ENCODE data around the gene ASH1L.
"Not testable (repeated sequence)": the region's sequence is repeated elsewhere in the genome, so short reads cannot be mapped to it uniquely, and the experiment has no call there.

ASH1L gene

DNA sequence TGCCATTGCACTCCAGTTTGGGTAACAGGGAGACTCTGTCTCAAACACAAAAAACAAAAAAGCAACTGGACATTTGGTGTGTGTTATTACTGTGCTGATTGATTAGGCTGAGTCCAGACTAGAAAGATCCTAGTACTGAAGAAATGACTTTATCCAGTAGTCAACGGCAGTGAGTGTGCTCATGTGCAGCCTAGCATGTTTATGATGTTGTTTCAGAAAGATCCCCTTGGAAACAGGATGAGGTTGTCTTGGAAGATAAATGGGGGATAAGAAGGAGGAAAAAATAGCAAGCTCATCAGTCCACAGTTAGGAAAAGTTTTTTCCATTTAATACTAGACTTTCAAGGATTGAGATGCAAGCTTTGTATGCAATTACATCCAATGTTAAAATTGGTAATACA is 227.6 kb downstream of the ASH1L start:
- no peak for DNase-seq (ENCODE audit: extremely low read depth in 1 of 2, low read depth in 1 of 2)

DNA sequence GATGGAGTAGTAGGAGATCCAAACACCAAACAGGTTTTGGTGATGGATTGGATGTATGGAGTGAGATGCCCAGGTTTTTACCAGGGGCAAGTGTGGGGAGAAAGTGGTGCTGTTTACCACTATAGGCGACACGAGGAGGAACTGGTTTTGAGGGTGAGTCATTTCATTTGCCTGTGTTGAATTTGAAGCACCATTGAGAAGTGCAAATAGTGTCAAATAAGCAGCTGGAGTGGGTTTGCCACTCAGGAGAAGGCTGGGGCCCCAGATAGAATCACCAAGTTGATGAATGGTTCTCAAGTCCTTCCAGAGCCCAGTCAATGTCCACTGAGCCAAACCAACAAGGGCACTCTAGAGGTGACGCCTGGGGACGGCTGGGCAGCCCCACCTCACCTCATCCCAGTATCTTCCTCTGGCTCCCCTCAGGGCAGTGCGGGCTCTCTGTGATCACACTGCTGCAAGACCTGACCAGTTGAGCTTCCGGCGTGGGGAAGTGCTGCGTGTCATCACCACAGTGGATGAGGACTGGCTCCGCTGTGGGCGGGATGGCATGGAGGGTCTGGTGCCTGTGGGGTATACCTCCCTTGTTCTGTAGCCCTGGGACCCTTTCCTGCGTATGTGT is 232.5 kb downstream of the ASH1L start:
- no peak for DNase-seq (ENCODE audit: extremely low read depth in 1 of 2, low read depth in 1 of 2)

DNA sequence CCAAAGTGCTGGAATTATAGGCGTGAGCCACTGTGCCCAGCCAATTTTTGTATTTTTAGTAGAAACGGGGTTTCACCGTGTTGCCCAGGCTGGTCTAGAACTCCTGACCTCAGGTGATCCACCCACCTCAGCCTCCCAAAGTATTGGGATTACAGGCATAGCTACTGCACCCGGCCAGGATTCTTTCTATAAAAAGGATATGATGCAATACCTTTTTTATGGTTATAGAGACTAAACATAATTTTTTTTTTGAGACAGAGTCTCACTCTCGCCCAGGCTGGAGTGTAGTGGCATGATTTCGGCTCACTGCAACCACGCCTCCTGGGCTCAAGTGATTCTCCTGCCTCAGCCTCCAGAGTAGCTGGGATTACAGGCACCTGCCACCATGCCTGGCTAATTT is 233.7 kb downstream of the ASH1L start:
- DNase-seq (ENCODE audit: extremely low read depth in 1 of 2, low read depth in 1 of 2), result not testable (repeated sequence)

DNA sequence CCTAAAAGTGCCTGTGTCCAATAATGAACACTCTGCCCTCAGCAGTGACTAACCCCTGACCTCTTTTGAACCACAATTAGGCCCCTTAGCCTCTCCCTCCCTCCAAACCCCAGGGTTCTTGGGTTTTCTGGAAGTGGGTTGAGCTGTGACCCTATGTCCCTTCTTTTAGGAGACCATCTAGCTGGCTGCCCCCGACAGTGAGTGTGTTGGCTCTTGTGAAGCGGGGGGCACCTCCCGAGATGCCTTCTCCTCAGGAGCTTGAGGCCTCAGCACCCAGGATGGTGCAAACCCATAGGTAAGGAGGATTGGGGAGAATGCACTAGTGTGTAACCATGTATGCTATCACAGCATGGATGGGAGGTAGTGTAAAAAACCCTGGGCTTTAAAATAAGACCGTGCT is 234.6 kb downstream of the ASH1L start:
- no peak for DNase-seq (ENCODE audit: extremely low read depth in 1 of 2, low read depth in 1 of 2)

DNA sequence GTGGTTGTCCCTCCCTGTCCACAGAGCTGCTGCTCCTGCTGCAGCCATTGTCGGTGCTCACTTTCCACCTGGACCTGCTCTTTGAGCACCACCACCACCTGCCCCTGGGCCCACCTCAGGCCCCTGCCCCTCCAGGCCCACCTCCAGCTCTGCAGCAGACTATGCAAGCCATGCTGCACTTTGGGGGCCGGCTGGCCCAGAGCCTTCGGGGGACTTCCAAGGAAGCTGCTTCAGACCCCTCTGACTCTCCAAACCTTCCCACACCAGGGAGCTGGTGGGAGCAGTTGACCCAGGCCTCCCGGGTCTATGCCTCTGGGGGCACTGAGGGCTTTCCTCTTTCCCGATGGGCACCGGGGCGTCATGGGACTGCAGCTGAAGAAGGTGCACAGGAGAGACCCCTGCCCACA is 236.0 kb downstream of the ASH1L start:
- no peak for DNase-seq (ENCODE audit: extremely low read depth in 1 of 2, low read depth in 1 of 2)

DNA sequence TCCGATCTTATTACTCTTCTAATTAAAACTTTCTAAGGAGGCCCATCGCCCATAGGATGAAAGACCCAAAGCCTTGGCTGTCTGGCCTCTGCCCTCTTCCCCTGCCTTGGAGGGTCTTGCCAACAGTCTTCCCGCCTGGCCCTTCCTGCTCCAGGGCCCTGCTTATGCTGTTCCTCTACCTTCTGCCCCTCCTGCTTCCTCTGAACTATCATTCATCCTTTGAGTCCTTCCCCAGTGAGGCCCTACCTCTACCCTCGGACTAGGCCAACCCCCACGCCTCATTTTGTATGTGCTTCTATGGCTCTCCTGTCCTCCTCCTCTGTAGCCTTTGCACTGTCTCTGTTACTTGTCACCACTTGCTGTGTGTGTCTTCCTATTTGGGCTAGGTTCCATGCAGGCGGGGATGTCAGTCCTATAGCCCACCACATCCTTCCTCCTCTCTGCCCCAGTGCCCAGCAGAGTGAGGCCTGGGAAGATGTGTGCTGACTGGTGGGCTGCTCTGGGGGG is 236.5 kb downstream of the ASH1L start:
- no peak for DNase-seq (ENCODE audit: extremely low read depth in 1 of 2, low read depth in 1 of 2)

DNA sequence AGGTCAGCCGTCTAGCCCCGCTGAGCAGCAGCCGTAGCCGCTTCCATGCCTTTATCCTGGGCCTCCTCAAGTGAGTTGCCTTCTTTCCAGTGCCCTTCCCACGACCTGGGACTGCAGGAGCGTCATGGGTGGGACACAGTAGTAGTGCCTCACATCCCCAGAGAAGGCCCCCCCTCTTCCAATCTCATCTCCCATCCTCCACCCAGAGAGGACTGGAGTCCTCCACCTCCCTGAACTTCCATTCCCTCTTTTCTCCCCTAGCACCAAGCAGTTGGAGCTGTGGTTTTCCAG is 237.1 kb downstream of the ASH1L start:
- no peak for DNase-seq (ENCODE audit: extremely low read depth in 1 of 2, low read depth in 1 of 2)

DNA sequence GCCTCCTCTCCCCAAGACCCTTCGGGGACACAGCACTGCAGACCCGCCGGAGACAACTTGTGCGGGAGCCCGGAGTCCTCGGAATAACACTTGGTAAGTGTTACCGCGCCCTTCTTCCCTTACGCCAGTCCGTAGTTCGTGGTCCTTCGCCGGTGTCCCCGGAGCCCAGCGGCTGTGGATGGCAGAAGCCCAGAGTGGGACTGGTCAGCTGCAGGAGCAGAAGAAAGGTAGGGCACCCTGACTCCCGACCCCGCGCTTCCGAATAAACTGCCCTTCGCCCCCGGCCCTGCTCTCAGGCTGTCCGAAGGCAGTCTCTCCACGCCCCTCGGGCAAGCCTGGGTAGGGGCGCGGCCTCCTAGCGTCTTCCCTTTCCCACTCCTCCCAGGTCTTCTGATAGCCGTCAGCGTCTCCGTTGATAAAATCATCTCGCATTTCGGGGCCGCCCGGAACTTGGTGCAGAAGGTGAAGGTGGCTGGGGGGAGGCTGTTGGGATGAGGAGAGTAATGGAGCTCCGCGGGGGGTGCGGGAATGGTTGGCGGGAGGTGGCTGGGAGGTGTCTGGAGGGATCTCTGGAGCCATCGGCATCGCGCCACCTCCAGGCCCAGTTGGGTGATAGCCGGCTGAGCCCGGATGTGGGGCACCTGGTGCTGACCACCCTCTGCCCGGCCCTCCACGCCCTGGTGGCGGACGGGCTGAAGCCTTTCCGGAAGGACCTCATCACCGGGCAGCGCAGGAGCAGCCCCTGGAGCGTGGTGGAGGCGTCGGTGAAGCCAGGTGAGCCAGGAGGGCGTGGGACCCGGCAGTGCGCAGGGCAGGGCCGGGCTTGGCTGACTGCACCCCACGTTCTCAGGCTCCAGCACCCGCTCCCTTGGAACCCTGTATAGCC is 237.6 kb downstream of the ASH1L start:
- DNase-seq (ENCODE audit: extremely low read depth in 1 of 2, low read depth in 1 of 2), result no peak

DNA sequence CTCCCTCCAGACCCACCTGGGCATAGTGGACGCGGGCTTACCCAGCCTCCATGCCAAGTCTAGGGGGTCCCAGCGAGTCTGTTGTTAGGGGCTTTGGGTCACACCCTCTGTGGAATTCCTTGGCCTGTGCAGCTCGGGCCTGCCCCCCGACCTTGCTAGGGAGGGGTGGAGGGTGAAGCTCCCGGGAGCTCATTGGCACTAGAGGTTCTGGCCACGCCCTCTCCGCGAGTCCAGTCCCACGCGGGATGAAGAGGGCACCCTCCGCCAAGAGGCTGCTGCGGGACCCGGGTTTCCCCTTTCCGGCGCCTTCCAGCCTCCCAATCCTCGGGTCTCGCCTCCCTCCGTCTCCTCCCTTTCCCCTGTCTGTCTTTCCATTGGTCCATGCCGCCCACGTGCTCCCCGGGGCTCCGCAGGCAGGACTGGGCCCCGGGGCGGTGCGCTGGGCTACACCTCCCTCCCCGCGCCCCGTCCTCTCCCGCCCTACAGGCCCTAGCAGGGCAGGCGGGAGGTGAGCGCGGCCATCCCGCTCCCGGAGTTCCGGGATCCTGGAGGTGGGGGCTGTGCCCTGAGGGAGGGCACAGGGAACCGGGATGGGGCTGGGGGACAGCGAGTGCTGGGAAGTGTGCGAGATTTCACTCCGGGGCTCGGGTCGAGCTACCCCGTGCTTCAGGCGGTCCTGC is 238.4 kb downstream of the ASH1L start:
- DNase-seq (ENCODE audit: extremely low read depth in 1 of 2, low read depth in 1 of 2), result peak; percentile 81 to 92

DNA sequence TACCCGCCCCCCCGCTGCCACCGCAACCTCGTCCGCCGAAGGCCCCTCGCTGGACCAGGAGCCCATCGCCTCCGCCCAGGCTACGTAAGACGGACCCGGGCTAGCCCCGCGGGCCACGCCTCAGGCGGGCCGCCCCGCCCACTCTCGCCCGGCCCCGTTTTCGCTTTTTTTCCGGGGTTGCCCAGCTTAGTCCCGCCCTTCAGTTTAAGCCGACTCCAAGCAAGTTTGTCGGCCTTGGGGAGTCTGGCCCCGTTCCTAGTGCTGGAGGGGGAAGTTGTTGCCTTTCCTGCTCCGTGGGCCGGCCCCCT is 238.9 kb downstream of the ASH1L start:
- peak; percentile 67 to 73 for DNase-seq (ENCODE audit: extremely low read depth in 1 of 2, low read depth in 1 of 2)

DNA sequence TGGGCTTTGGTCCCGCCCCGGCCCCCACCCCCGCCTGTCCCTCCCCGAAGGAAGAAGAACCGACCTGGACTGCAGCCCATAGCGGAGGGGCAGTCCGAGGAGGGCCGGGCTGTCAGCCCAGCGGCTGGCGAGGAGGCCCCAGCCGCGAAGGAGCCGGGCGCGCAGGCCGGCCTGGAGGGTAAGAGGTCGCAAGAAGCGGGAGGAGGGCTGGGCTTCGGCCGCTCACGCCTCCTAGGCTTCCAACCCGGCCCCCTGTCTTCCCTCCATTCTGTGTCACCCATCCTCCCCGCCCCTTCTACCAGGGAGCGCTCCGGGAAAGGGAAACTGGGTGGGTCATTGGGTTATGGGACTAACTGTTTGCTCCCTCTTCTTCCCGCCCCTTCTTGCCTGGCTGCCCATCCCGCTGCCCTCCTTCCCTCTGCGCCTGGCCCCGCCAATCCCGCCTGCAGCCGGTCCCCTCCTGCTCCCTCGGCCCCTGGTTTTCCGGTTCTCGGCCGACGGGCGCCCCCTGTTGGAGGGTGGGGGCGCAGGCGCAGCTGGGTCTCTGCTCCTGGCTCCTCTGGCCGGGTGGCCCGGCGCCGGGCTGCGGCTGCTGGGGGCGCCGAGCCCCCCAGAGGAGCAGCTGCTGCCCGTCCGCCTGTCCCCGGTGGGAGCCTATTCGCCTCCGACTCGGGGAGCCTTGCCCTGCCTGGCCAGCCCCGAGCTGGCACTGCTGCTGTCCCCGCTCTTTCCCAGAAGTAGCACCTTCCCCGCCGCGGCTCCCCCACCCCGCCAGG is 239.5 kb downstream of the ASH1L start:
- DNase-seq (ENCODE audit: extremely low read depth in 1 of 2, low read depth in 1 of 2), result peak; percentile 70 to 74

DNA sequence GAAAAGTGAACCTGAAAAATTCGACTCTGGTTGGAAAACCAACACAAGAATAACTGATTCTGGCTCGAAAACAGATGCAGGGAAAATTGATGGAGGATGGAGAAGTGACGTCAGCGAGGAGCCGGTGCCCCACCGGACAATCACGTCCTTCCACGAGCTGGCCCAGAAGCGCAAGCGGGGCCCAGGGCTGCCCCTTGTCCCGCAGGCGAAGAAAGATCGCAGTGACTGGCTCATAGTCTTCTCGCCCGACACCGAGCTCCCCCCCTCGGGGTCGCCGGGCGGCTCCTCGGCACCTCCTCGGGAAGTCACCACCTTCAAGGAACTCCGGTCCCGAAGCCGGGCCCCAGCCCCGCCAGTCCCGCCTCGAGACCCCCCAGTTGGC is 240.0 kb downstream of the ASH1L start:
- DNase-seq (ENCODE audit: extremely low read depth in 1 of 2, low read depth in 1 of 2), result no peak

DNA sequence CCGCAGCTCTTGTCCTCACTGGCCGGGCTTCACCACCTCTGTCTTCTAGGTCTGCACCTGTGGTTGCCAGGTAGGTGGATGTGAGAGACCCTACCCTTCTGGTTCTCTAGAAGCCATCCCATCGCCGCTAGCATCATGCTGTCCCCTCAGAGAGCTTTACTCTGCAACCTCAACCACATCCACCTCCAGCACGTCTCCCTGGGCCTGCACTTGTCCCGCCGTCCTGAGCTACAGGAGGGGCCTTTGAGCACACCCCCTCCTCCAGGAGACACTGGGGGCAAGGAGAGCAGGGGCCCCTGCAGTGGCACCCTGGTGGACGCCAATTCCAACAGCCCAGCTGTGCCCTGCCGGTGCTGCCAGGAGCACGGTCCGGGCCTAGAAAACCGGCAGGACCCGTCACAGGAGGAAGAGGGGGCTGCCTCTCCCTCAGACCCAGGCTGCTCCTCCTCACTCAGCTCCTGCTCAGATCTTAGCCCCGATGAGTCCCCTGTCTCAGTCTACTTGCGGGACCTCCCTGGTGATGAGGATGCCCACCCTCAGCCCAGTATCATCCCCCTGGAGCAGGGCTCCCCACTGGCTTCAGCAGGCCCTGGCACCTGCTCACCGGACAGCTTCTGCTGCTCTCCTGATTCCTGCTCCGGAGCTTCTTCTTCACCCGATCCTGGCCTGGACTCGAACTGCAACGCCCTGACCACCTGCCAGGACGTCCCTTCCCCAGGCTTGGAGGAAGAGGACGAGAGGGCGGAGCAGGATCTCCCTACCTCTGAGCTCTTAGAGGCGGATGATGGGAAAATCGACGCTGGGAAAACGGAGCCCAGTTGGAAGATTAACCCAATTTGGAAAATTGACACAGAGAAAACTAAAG is 240.7 kb downstream of the ASH1L start:
- DNase-seq (ENCODE audit: extremely low read depth in 1 of 2, low read depth in 1 of 2), result no peak

DNA sequence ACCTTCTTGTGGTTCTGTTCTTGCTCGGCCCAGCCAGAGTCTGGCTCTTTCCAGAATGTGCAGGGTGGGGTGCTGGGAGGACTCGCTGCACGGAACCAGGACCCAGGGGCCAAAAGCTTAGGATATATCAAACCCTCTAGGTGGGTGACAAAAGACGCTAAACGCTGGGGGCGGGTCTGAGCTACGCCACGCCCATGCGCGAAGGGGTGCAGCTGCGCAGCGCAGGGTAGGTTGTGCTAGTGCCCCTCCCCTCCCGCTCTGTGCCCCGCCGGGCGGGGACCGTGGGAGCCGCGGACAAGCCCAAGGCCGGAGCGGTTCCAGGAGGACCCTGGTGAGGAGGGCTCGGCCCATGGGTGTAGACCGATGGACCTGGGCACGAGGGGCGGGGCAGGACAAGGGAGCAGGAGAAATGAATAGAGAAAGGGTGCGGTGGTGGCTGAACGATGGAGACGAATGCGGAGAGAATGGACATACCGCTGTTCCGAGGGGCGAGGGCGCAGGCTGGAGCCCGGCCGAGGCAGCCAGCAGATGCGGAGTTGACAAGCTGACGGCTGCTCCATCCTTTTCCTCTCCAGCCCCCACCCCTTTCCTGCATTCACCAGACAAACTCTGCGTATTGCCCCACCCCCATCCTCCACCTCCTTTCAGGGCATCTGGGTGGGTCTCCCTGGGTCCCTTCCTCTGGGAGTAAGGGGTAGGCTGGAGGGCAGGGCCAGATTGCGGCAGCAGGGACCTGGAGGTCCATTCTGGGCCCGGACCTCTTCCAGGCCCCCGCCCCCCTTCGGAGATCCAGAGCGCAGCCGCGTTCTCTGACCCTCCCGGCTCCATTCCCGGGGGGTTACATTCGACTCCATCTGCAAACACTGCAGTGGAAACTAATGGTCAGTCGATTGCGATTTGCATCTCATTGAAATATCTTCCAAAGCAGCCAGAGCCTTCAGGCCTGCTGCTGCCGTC is 241.7 kb downstream of the ASH1L start, which contains the start of gene RUSC1:
Gene RUSC1 (plus strand): TSS at position 234 of the 957 bp plus-strand sequence. CDS start 880 bp downstream, outside the sequence.
- DNase-seq (ENCODE audit: extremely low read depth in 1 of 2, low read depth in 1 of 2), result peak; percentile 55 to 63

DNA sequence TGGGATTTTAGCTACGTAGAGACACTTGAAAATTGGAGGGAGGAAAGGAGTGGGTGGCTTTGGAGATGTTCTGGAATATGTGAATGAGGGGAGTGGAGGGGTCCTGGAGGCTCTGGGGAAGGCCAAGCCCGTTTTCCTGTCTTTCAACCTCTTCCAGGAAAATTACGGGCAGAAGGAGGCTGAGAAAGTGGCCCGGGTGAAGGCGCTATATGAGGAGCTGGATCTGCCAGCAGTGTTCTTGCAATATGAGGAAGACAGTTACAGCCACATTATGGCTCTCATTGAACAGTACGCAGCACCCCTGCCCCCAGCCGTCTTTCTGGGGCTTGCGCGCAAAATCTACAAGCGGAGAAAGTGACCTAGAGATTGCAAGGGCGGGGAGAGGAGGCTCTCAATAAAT is 242.4 kb downstream of the ASH1L start:
- DNase-seq (ENCODE audit: extremely low read depth in 1 of 2, low read depth in 1 of 2), result no peak

DNA sequence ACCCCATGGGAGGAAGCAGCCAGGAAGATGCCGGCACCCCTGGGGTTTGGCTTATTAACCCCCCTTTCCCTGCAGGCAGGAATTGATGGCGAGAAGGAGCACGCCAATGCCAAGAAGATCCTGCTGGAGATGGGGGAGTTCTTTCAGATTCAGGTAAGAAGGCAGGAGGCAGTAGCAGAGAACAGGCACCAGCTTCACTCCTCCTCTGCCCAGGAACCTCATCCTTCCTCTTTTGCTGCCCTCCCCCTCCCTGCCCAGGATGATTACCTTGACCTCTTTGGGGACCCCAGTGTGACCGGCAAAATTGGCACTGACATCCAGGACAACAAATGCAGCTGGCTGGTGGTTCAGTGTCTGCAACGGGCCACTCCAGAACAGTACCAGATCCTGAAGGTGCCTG is 243.1 kb downstream of the ASH1L start:
- DNase-seq (ENCODE audit: extremely low read depth in 1 of 2, low read depth in 1 of 2), result no peak

DNA sequence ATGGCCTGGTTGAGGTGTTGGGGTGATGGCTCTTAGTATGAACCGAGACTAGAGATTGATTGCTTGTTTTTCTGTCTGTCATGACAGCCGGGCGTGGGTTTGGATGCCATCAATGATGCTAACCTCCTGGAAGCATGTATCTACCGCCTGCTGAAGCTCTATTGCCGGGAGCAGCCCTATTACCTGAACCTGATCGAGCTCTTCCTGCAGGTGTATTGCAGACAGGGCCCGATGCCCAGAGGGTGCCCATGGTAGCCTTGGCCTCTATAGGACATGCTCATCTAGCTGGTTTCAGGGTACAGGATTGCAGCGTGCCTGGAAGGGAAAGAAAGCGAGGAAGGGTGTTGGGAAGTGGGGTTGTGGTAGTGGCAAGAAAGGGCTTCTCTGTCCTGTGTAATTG is 244.5 kb downstream of the ASH1L start:
- DNase-seq (ENCODE audit: extremely low read depth in 1 of 2, low read depth in 1 of 2), result no peak

DNA sequence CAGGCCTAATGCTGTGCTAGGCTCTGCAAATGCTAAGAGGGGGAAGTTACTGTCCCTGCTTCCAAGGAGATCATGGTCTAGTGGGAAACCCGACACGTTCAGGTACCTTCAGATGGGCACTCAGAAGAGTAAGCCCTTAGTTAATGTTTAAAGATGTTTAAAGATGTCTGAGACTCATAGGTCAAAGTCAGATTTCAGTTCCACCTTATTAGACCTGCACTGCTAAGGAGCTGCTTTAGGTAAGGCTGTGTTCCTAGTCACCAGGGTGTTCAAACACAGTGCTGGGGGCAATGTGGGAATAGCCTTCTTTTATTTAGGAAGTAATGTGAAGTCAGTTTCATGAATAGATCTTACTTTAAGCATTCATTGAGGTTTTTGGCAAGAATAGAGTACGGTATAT is 245.7 kb downstream of the ASH1L start:
- no peak for DNase-seq (ENCODE audit: extremely low read depth in 1 of 2, low read depth in 1 of 2)

DNA sequence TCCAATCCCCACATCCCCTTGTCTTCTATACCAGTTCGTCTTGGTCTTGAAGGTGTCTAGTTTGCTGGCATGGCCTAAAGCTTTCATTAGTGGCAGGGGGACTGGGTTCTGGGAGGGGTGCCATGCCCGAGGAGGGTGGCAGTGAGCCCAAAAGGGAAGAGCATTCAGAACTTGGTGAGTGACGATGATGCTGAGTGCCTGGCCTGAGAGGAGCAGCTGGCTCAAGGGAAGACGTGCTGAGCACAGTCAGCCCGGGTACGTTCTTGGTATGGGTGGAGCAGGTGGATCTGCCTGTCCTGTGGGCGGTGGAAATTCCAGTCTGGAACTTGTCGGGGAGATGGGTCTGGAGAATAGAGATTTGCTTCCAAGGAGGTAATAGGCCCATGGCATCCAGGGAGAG is 249.3 kb downstream of the ASH1L start:
- DNase-seq (ENCODE audit: extremely low read depth in 1 of 2, low read depth in 1 of 2), result no peak

Measured in stimulated activated CD8-positive, alpha-beta memory T cell treated with anti-CD3 and anti-CD28 coated beads, Interleukin-7, amount 100 ng/mL, for 48 hours (primary cell).